Activated CD8-positive, alpha-beta memory T cell treated with anti-CD3 and anti-CD28 coated beads for 36 hours (primary cell): ENCODE data around the gene TXNL1. TPM values are rescaled to one million over a fixed set of nuclear protein-coding genes. Genes with fewer than 3 reads are reported as not detected.

ENCODE experiments used
- CTCF ChIA-PET: fragments of 350-600 bp; sonication (Branson Sonifier 250); formaldehyde crosslinking; loops from one replicate; lab custom pipeline; 2021; ENCODE audit warnings: antibody characterized with exemption; lab: Charles Lee
- POLR2A ChIA-PET: fragments of 350-600 bp; sonication (Branson Sonifier 250); formaldehyde crosslinking; loops from one replicate; lab custom pipeline; 2021; ENCODE audit warnings: antibody characterized with exemption; lab: Charles Lee
- total RNA-seq, 2 experiments: library from RNA; stranded (reverse); gene quantifications; one replicate each; pipeline ENCODE4 v1.2.3, GENCODE V29; 2021

The TXNL1 gene
- total RNA-seq, 2 experiments from 2014 or later = 87.3 to 93.4 TPM

DNA sequence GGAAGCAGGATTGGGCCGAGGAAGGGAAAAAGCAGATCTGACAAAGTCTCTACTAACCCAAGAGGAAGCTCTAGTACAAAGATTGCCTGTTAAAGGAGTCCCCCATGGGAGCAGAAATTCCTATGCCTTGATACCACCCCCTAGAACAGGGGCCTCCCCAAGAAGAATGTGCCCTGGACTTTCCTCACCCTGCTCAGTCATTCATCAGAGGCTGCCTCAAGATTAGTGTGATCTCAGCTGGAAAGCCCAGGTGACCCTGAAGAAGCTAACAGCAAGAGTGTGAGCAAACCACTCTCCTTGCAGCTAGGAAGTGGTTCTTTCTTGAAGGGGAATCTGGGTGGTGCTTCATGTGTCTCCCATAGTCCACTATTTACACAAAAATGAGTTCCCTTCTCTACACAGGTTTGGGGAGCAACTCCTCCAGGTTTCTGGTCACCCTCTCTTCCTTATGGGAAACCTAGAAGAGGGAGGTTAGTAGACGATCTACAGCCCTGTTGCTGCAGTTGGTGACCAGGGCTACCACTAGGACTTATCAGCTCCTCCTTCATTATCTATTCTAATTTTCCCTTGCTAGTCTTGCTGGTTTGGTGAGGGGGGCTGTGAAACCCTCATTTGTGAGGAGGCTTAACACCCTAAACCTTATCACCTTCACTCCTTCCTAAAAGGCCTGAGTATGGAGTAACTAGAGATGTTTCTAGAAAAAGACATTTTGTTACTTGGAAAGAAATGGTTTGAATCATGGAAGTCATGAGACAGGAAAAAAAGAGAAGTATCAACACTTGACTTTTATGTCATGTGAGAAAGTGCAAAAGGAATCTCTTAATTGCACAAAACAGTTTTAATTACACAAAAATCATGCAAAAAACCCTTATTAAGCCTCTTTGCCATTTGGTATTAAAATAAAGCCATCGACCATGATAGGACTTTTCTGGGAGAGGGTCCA lies 9.8 kb upstream of the TXNL1 start:
- ChIA-PET CTCF (interaction anchor here (1.3 kb wide), 1 partner anchor 9 kb away, joined by 4 read pairs; the partner anchor contains the start of gene TXNL1), POLR2A (no interaction called here)

DNA sequence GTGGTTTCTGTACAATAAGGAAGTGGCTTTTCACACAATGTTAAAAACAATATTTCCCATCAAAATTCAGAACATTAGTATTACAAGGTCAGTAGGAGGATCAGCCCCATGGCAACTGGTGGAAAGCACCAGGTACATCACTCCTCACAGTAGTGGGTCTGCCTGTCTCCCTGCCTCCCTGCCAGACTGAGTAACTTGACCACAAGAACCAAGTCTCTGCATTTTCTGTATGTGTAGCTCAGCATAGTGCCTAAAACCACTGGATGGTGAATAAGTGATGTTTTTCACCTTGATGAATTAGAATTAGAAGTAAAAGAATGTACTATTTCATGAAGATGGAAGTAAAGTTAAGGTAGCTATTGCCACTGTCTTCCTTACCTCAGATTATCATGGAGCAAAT lies 8.7 kb upstream of the TXNL1 start:
- ChIA-PET POLR2A (no interaction called here), CTCF (interaction anchor here (1.3 kb wide), 1 partner anchor 8 kb away, joined by 4 read pairs; the partner anchor contains the start of gene TXNL1)

DNA sequence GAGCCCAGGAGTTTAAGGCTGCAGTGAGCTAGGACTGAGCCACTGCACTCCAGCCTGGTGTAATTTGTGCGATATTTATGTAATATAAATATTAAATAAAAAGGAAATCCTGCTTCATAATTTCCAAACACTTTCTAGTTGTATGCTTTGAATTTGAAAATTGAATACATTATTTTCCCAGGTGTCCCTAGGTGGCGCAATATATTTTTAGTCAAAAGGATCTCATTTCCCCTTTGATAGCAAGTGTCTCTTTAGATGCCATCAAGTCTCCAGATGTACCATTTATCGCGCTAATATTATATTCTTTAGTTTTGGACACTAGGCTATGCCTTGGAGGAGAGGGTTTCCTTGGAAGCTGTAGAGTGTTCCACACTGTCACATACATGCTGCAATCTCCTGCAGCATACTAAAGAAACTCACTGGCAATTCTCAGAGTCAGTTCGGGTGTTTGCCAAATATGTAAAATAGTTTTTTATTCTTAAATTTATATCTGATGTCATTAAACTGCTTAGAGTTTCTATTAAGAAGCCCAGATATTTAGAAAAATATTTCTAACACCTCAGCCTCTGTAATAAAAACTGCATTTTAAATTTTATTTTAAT lies 7.1 kb upstream of the TXNL1 start:
- POLR2A ChIA-PET = no interaction called here
- CTCF ChIA-PET = interaction anchor here (0.6 to 1.2 kb wide), 2 partner anchors 64 to 368 kb away, joined by 3 read pairs; no protein-coding TSS in a partner anchor

DNA sequence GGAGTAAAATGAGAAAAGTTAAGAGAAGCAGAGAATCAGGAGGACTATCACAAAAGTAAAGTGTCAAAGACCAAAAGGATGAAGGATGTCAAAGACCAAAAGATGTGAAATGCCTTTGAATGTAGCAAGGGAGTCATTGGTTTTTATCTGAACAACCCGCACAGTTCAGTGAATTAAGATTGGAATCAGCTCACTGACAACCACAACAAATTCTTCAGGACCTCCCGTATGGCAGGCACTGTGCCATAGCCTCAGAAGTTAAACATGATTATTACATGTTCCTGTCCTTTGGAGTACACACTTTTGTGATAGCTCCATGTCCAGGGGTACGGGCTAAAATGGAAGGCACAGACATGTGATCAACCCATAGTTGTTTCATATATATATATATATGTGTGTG lies 5.0 kb upstream of the TXNL1 start:
- POLR2A ChIA-PET = no interaction called here
- CTCF ChIA-PET = no interaction called here

DNA sequence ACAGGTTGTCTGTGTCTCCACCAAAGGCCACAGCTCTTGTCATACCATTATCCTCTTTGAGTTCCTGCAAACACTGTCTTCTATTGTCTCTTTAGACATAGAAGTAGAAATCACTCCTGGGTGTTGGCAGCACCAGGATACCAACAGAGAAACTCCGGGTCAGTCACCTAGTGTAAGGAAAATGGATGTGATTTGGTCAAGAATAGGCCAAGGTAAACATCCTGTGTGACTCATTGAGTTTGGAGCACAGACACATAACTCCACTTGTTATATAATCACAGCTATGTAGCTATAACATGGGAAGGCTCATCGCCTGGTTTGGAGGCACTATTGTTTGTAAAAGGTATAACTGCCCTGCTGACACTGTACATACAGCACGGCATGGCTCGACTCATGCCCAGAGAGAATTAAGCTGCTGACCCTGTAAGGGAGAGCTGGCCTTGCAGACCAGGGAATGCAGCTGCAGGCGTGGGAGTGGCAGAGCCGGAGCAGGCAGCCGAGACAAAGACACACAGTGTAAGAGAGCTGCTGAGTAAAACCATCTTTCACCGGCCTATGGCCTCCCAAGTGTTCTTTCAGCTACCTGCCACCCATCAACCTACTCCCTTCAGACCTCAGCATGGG lies 3.4 kb upstream of the TXNL1 start:
- POLR2A ChIA-PET = no interaction called here
- CTCF ChIA-PET = no interaction called here

DNA sequence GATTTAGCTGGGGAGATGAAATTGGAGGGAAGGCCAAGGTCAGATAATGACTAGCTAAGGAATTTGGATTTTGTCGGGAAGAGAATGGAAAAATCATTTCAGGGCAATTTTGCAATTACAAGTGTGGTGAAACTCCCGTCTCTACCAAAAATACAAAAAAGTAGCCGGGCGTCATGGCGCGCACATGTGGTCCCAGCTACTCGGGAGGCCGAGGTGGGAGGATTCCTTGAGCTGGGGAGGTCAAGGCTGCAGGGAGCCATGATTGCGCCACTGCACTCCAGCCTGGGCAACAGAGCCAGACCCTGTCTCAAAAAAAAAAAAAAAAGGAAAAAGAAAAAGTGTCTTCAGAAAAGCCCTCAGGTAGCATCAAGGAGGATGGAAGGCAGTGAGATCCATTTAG lies 1.2 kb upstream of the TXNL1 start:
- ChIA-PET CTCF (interaction anchor here (1.6 kb wide), 1 partner anchor 8 kb away, joined by 4 read pairs; no protein-coding TSS in a partner anchor), POLR2A (interaction anchor here (1.9 kb wide), 1 partner anchor 11 kb away, joined by 12 read pairs; the partner anchor contains the start of gene WDR7)

DNA sequence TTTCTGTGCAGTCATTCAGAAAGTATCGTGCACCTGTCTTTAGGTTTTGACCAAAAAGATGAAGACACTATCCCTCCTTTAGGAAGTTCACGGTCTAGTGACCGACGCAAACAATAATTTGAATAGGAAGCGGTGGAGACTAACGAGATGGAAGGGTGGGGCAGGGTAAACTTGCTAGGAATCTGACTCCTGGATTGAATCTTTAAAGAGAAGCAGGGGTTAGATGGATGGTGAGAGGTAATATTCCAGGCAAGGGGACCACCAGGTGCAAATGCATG lies 651 bp upstream of the TXNL1 start:
- POLR2A ChIA-PET = interaction anchor here (1.9 kb wide), 1 partner anchor 12 kb away, joined by 12 read pairs; the partner anchor contains the start of gene WDR7
- CTCF ChIA-PET = interaction anchor here (1.6 kb wide), 1 partner anchor 9 kb away, joined by 4 read pairs; no protein-coding TSS in a partner anchor

DNA sequence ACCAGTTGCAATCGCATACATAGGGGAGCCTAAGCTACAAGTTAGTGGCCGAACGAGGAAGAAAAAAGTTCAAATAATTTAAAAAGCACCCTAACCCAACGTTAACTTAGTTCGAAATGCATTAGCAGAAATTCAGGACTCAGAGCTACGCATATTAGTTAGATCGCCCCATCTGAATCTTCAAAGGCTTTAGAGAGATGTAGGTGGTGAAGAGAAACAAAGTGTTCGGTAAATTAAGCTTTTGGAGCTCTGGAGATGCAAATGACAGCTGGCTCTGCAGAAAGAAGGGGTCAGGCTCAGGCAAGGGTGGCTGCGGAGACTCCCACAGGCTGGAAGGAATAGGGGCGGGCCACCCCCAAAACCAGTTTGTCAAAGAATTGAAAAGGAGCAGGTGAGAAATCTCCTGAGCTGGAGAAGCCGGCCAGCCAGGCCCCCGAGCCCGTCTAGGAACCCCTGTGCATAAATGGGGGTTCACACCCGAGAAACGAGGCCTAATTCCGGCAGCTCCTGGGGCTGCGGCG lies 621 bp downstream of the TXNL1 start:
- POLR2A ChIA-PET = interaction anchor here (0.6 to 1.3 kb wide), 3 partner anchors 14 to 1904 kb away, joined by 4 to 9 read pairs (median 8); partner anchors contain the start of gene WDR7
- CTCF ChIA-PET = interaction anchor here (1.6 kb wide), 1 partner anchor 14 kb away, joined by 4 read pairs; the partner anchor contains the start of gene WDR7

DNA sequence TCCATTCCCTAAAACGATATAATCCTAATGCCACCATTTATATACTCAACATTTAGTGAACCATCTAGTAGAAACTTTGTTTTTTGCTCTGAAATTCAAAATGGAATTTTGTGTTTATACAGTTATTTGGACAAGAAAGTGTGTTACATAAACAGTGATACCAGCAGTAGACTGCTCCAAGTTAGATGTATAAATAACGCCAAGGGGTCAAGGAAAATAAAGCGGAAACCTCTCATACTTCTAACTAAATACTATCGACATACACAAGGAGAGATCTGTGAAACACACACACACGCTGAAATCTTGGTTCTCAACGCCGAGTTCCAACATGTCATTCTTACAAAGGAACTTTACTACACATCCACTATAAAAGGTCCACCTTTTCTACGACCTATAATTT lies 1.2 kb downstream of the TXNL1 start:
- ChIA-PET POLR2A (interaction anchor here (0.6 to 1.3 kb wide), 2 partner anchors 14 to 41 kb away, joined by 8 to 9 read pairs; partner anchors contain the start of gene WDR7), CTCF (interaction anchor here (1.6 kb wide), 1 partner anchor 14 kb away, joined by 4 read pairs; the partner anchor contains the start of gene WDR7)

DNA sequence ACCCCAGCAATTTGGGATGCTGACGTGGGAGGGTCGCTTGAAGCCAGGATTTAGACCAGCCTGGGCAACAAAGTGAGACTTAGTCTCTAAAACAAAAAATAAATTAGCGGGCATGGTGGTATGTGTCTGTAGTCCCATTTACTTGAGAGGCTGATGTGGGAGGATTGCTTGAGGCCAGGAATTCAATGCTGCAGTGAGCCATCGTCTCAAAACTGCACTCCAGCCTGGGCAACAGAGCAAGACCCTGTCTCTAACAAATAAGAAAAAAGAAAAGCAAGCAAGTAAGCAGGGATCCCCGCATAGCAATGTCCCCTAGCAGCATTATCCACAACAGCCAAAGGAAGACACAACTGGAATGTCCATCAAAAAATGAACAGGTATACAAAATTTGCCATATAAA lies 3.4 kb downstream of the TXNL1 start:
- CTCF ChIA-PET = no interaction called here
- POLR2A ChIA-PET = no interaction called here

DNA sequence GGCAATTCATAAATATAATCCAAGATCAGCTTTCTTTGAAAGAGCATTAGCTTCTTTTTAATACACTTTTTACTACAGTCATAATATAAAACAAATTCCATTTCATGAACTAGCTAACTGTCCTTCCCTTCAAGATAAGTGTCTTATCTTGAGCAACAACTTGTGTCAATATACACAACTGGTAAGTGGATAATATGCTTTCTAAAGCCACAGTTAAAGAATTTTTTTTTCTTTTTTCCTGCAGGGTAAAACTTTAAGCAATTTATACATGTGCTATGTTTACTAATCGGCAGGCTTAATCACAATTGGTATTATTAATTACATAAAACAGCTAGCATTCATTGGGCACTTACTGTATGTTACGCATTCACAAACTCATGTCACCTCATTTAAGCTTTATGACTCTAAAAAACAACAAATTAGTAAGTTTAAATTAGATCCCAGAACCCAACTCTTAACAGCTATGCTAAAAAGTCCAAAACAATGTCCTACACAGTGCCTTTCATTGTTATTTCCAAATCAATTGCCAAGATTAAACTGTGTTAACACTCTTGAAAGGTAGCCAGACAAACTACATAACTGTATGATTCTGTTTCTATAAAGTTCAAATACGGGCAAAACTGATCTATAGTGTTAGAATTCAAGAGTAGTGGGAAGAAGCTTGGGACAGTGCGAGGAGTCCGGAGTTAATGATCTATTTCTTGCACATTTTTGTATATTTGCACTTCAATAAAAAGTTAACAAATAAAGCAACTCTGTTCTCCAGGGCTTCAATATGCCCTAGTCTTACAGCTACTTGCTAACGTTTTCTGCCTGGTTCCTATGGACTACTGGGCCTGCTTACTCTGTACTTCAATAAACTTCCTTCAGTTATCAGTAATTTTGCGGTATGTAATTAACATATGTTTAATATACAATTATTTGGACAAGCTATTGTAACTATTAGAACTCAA lies 6.0 kb downstream of the TXNL1 start:
- CTCF ChIA-PET = interaction anchor here (0.7 kb wide), 1 partner anchor 1360 kb away, joined by 3 read pairs; no protein-coding TSS in a partner anchor
- POLR2A ChIA-PET = no interaction called here

DNA sequence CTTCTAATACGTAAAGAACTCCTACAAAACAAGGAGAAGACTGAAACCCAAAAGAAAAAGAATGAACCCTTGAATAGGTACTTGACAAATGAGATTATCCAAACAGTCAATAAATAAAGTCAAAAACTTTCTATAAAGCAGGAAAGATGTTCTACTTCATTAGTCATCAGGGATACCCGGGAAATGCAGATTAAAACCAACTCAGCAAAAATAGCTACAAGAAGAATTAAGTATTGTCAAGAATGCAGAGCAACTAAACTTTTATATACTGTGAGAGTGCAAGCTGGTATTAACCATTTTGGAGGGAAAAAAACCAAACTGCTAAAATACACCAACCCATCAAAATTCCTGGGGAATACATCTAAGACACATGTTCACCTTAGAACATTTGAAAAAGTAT lies 10.4 kb downstream of the TXNL1 start:
- POLR2A ChIA-PET = no interaction called here
- CTCF ChIA-PET = no interaction called here

DNA sequence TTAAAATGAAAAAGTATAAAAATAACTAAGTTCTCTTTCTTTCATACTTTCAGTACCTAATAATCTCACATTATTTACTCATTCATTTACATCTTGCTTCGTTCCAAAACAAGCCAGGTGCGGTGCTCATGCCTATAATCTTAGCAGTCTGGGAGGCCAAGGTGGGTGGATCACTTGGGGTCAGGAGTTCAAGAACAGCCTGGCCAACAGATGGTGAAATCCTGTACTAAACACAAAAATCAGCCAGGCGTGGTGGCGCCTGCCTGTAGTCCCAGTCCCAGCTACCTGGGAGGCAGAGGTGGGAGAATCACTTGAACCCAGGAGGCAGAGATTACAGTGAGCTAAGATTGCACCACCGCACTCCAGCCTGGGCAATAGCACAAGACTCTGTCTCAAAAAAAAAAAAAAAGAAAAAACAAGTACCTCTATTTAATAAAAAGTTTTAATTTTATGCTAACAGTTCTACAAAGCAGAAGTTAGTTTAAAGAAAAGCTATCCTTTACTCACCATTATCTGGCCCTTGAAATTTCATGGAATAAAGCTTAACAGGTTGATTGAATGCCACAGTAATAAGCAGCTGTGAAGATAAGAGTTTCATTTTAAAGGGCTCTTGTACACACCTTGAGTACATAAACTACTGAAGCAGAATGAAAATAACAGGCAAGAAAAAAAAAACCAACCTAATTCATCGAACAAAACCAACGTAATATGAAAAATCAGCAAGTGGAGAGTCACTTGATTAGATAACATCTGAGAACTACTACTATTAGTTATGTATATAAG lies 22.5 kb downstream of the TXNL1 start:
- ChIA-PET CTCF (interaction anchor here (0.6 kb wide), 1 partner anchor 108 kb away, joined by 3 read pairs; no protein-coding TSS in a partner anchor), POLR2A (interaction anchor here (0.6 kb wide), 1 partner anchor 9 kb away, joined by 3 read pairs; no protein-coding TSS in a partner anchor)

DNA sequence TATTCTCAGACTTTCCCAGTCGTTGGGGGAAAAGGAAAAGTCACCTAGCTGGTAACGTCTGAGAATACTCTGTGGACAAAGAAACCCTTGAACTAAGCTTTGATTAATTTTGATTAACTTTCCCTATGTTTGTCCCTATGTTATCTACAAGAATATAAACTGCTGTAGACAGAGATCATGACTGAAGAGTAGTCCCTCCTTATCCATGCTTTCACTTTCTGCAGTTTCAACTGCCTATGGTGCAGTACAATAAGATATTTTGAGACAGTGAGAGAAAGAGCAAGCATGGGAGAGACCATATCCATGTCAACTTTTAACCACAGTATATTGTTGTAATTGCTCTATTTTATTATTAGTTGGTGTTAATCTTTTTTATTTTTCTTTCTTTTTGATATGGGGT lies 31.8 kb downstream of the TXNL1 start:
- ChIA-PET POLR2A (interaction anchor here (0.7 kb wide), 1 partner anchor 10 kb away, joined by 3 read pairs; no protein-coding TSS in a partner anchor), CTCF (no interaction called here)

DNA sequence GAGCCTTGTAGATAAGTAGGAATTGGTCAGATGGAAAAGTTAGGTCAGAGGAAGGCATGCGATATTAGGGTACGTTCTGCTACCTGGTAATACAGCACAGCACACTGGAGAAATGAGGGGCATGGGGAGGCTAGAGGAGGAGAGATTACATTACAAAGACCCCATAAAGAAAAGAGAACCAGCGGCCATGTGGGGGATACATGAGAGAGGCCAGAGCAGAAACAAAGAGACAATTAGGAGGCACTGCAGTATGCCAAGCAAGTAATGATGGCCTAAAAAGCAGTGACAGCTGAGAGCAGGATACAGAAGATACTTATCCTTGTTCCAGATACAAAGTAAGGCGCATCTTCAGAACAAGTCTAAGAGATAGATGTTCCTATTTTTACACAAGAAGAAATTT lies 40.0 kb downstream of the TXNL1 start:
- ChIA-PET POLR2A (no interaction called here), CTCF (no interaction called here)

DNA sequence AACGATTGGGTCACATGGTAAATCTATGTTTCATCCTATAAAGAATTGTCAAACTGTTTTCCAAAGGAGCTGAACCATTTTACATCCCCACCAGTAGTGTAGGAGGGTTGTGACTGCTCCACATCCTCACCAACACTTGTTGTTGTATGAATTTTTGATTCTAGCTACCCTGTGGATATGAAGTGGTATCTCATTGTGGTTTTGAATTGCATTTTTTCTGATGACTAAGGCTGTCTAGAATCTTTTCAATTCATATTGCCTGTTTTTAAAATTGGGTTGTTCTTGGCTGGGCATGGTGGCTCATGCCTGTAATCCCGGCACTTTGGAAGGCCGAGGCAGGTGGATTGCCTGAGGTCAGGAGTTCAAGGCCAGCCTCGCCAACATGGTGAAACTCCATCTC lies 44.5 kb downstream of the TXNL1 start:
- ChIA-PET CTCF (no interaction called here), POLR2A (no interaction called here)

DNA sequence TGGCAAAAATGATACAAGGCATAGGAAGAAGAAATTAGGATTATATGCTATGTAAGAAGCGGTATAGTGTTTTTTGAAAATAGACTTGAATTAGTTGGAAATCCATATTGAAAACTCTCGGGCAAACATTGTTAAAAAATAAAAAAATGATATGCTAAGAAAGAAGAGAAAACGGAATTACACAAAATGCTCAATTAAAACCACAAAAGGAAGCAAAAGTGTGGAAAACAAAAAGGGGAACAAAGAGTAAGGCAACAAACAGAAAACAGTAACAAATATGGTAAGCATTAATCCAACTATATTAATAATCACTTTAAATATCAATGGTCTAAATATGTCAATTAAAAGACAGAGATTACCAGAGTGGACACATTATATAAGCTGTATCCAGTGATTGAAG lies 58.4 kb downstream of the TXNL1 start:
- ChIA-PET POLR2A (no interaction called here), CTCF (no interaction called here)
